Peyer's patch (tissue), 4 donors: ENCODE data around the gene ARHGEF7.

ENCODE experiments used
- POLR2A ChIP-seq, 2 donors: fragments of 450-650 bp; IDR thresholded peaks; one replicate each; pipeline ENCODE4 v1.5.1; 2017; ENCODE audit warnings: antibody characterized with exemption in 2 of 2, mild to moderate bottlenecking in 2 of 2, moderate library complexity in 2 of 2
- TF ChIP-seq, protein P1 (sequence below), 6 experiments: fragments of 450-650 bp in 4 of 6; fragments of 200-600 bp in 2 of 6; sonication (generic) in 1 of 6; IDR thresholded peaks; one replicate each; pipeline ENCODE4 v1.5.1; 2017 to 2019; ENCODE audit warnings: antibody characterized with exemption in 6 of 6, mild to moderate bottlenecking in 3 of 6, moderate library complexity in 1 of 6

GRCh38 chr13:111115965-111116521, 933 bp downstream of the ARHGEF7 start:
- TF ChIP-seq POLR2A (IDR thresholded peaks at IDR 0.05), result no peak
- TF ChIP-seq, protein P1, sequence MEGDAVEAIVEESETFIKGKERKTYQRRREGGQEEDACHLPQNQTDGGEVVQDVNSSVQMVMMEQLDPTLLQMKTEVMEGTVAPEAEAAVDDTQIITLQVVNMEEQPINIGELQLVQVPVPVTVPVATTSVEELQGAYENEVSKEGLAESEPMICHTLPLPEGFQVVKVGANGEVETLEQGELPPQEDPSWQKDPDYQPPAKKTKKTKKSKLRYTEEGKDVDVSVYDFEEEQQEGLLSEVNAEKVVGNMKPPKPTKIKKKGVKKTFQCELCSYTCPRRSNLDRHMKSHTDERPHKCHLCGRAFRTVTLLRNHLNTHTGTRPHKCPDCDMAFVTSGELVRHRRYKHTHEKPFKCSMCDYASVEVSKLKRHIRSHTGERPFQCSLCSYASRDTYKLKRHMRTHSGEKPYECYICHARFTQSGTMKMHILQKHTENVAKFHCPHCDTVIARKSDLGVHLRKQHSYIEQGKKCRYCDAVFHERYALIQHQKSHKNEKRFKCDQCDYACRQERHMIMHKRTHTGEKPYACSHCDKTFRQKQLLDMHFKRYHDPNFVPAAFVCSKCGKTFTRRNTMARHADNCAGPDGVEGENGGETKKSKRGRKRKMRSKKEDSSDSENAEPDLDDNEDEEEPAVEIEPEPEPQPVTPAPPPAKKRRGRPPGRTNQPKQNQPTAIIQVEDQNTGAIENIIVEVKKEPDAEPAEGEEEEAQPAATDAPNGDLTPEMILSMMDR (IDR thresholded peaks at IDR 0.05), result no peak
